Trophoblast cell (in vitro differentiated cells and primary cell): ENCODE data around the gene EPB41L2.

ENCODE experiments used
- DNase-seq, 2 donors: peaks; one replicate each; pipeline ENCODE4 v3.0.0-alpha.2; 2016
- H2AFZ ChIP-seq: 2 replicates; pipeline ENCODE4 v1.6.1; 2013; ENCODE audit warnings: low read length, moderate library complexity, mild to moderate bottlenecking; ENCODE audit not compliant: insufficient read depth, poor library complexity
- H2AK5ac ChIP-seq: 2 replicates; pipeline ENCODE4 v1.6.1; 2013; ENCODE audit warnings: mild to moderate bottlenecking, low read length
- H2BK120ac ChIP-seq: 2 replicates; pipeline ENCODE4 v1.6.1; 2013; ENCODE audit warnings: low read length, mild to moderate bottlenecking, moderate library complexity; ENCODE audit not compliant: insufficient read depth, poor library complexity
- H2BK12ac ChIP-seq: 2 replicates; pipeline ENCODE4 v1.6.1; 2013; ENCODE audit warnings: mild to moderate bottlenecking, low read length, moderate library complexity
- H2BK5ac ChIP-seq: 2 replicates; pipeline ENCODE4 v1.6.1; 2013; ENCODE audit warnings: low read length, low read depth, moderate library complexity, mild to moderate bottlenecking; ENCODE audit not compliant: poor library complexity
- H3K14ac ChIP-seq: 2 replicates; pipeline ENCODE4 v1.6.1; 2013; ENCODE audit warnings: mild to moderate bottlenecking, low read length
- H3K18ac ChIP-seq: 2 replicates; pipeline ENCODE4 v1.6.1; 2013; ENCODE audit warnings: mild to moderate bottlenecking, low read length
- H3K23ac ChIP-seq: 2 replicates; pipeline ENCODE4 v1.6.1; 2013; ENCODE audit warnings: low read length
- H3K27ac ChIP-seq: 2 replicates; pipeline ENCODE4 v1.5.1; 2013; ENCODE audit warnings: low read depth, mild to moderate bottlenecking, inconsistent platforms, low read length, moderate library complexity
- H3K27me3 ChIP-seq: 2 replicates; pipeline ENCODE4 v1.6.1; 2013; ENCODE audit warnings: inconsistent platforms, mild to moderate bottlenecking, low read length, moderate library complexity; ENCODE audit not compliant: insufficient read depth
- H3K36me3 ChIP-seq, 2 experiments: 1 replicate in 1 of 2; 2 replicates in 1 of 2; pipeline ENCODE4 v1.6.1; 2013; ENCODE audit warnings: low read length in 2 of 2, mild to moderate bottlenecking in 2 of 2, moderate library complexity in 1 of 2; ENCODE audit not compliant: insufficient read depth in 2 of 2, control insufficient read depth in 1 of 2
- H3K4ac ChIP-seq: 2 replicates; pipeline ENCODE4 v1.6.1; 2013; ENCODE audit warnings: low read depth, mild to moderate bottlenecking, low read length, moderate library complexity
- H3K4me1 ChIP-seq, 2 experiments: 1 replicate in 1 of 2; 2 replicates in 1 of 2; pipeline ENCODE4 v1.6.1; 2013; ENCODE audit warnings: low read length in 2 of 2, mild to moderate bottlenecking in 2 of 2, moderate library complexity in 1 of 2; ENCODE audit not compliant: insufficient read depth in 2 of 2, control insufficient read depth in 1 of 2
- H3K4me2 ChIP-seq: 2 replicates; pipeline ENCODE4 v1.6.1; 2013; ENCODE audit warnings: inconsistent platforms, mild to moderate bottlenecking, low read length, moderate library complexity
- H3K4me3 ChIP-seq: 2 replicates; pipeline ENCODE4 v1.5.1; 2013; ENCODE audit warnings: mild to moderate bottlenecking, low read depth, low read length, inconsistent platforms
- H3K79me1 ChIP-seq: one replicate; pipeline ENCODE4 v1.6.1; 2013; ENCODE audit warnings: low read length
- H3K79me2 ChIP-seq: 2 replicates; pipeline ENCODE4 v1.6.1; 2013; ENCODE audit warnings: low read length, mild to moderate bottlenecking; ENCODE audit not compliant: control insufficient read depth, insufficient read depth, poor library complexity
- H3K9ac ChIP-seq: 2 replicates; pipeline ENCODE4 v1.6.1; 2013; ENCODE audit warnings: mild to moderate bottlenecking, low read length
- H3K9me3 ChIP-seq: 2 replicates; pipeline ENCODE4 v1.6.1; 2013; ENCODE audit warnings: low read depth, mild to moderate bottlenecking, control low read depth, inconsistent platforms, low read length; ENCODE audit not compliant: insufficient read depth
- H4K12ac ChIP-seq: 2 replicates; pipeline ENCODE4 v1.6.1; 2013; ENCODE audit warnings: low read depth, mild to moderate bottlenecking, low read length, moderate library complexity
- H4K8ac ChIP-seq: 2 replicates; pipeline ENCODE4 v1.6.1; 2013; ENCODE audit warnings: low read depth, mild to moderate bottlenecking, low read length, moderate library complexity
- H4K91ac ChIP-seq: one replicate; pipeline ENCODE4 v1.6.1; 2013; ENCODE audit warnings: low read depth, mild to moderate bottlenecking, low read length, moderate library complexity
- WGBS: extraction: QIAGEN DNeasy Blood & Tissue Kit; methylation state at CpG from one replicate; pipeline ENCODE4 v1.1.7; 2013; ENCODE audit warnings: missing lambda C conversion rate; ENCODE audit not compliant: insufficient read length, insufficient coverage; ENCODE audit errors: extremely low coverage; 5-methylcytosine and 5-hydroxymethylcytosine counted together

The EPB41L2 gene

GRCh38 chr6:130839379-130839778, 223.7 kb downstream of the EPB41L2 start:
- Histone ChIP-seq H3K18ac (no peak overlapping the region), H4K8ac (no peak overlapping the region), H2BK5ac (no peak overlapping the region), H3K79me1 (no peaks in the 10 kb centered on the region), H3K4me3 (no peak overlapping the region), H2BK12ac (no peak overlapping the region), H2AFZ (no peak overlapping the region), H3K9me3 (no peaks in the 10 kb centered on the region), H2BK120ac (no peak overlapping the region), H3K4ac (no peak overlapping the region), H3K4me1 (no peaks in the 10 kb centered on the region), H3K4me2 (no peak overlapping the region), H4K91ac (no peak overlapping the region), H3K79me2 (no peaks in the 10 kb centered on the region), H2AK5ac (no peak overlapping the region), H3K27me3 (no peaks in the 10 kb centered on the region), H3K36me3 (no peaks in the 10 kb centered on the region), H3K14ac (no peak overlapping the region), H3K23ac (no peak overlapping the region), H3K27ac (no peak overlapping the region), H3K9ac (no peak overlapping the region), H4K12ac (no peak overlapping the region)
- WGBS, result no CpG with 5 or more reads among the region's 2 CpGs
- DNase-seq, result no peak

GRCh38 chr6:130838951-130839350, 224.1 kb downstream of the EPB41L2 start:
- DNase-seq, result no peak
- no peaks in the 10 kb centered on the region for H3K36me3 ChIP-seq
- H3K4me3 ChIP-seq, result no peak overlapping the region
- H3K9me3 ChIP-seq, result no peaks in the 10 kb centered on the region
- H3K9ac ChIP-seq, result no peak overlapping the region
- H3K4me1 ChIP-seq, result no peaks in the 10 kb centered on the region
- no peak overlapping the region for H3K4ac ChIP-seq
- no peak overlapping the region for H3K18ac ChIP-seq
- no peak overlapping the region for H2BK5ac ChIP-seq
- no peak overlapping the region for H4K8ac ChIP-seq
- H3K27ac ChIP-seq, result no peak overlapping the region
- no peak overlapping the region for H4K12ac ChIP-seq
- H2BK120ac ChIP-seq, result no peak overlapping the region
- H2BK12ac ChIP-seq, result no peak overlapping the region
- WGBS, result no CpG with 5 or more reads among the region's 5 CpGs
- no peak overlapping the region for H4K91ac ChIP-seq
- no peaks in the 10 kb centered on the region for H3K79me2 ChIP-seq
- peak overlapping the region; percentile 82 for H3K23ac ChIP-seq
- H3K79me1 ChIP-seq, result no peaks in the 10 kb centered on the region
- no peak overlapping the region for H3K14ac ChIP-seq
- no peak overlapping the region for H2AK5ac ChIP-seq
- H2AFZ ChIP-seq, result no peak overlapping the region
- no peak overlapping the region for H3K4me2 ChIP-seq
- H3K27me3 ChIP-seq, result no peaks in the 10 kb centered on the region

- no peak overlapping the region for H4K91ac ChIP-seq
- H2AFZ ChIP-seq, result no peak overlapping the region
- H3K9ac ChIP-seq, result no peak overlapping the region
- no peak overlapping the region for H3K27ac ChIP-seq
- no peak overlapping the region for H3K14ac ChIP-seq
- H2AK5ac ChIP-seq, result no peak overlapping the region
- H2BK5ac ChIP-seq, result no peak overlapping the region
- DNase-seq, result no peak
- no peak overlapping the region for H2BK12ac ChIP-seq
- H4K8ac ChIP-seq, result no peak overlapping the region
- no peaks in the 10 kb centered on the region for H3K79me1 ChIP-seq
- no peak overlapping the region for H3K4ac ChIP-seq
- no peak overlapping the region for H3K18ac ChIP-seq
- no peaks in the 10 kb centered on the region for H3K36me3 ChIP-seq
- H3K27me3 ChIP-seq, result no peaks in the 10 kb centered on the region
- H2BK120ac ChIP-seq, result no peak overlapping the region
- H4K12ac ChIP-seq, result no peak overlapping the region
- H3K4me1 ChIP-seq, result no peaks in the 10 kb centered on the region
- H3K4me2 ChIP-seq, result no peak overlapping the region
- WGBS, result no CpG with 5 or more reads among the region's 6 CpGs
- H3K23ac ChIP-seq, result no peak overlapping the region
- H3K9me3 ChIP-seq, result no peaks in the 10 kb centered on the region
- H3K79me2 ChIP-seq, result no peaks in the 10 kb centered on the region
- no peak overlapping the region for H3K4me3 ChIP-seq
These were observed 224.7 kb downstream of the EPB41L2 start for GRCh38 chr6:130838250-130838860.

- no peaks in the 10 kb centered on the region for H3K36me3 ChIP-seq
- no peak overlapping the region for H3K9ac ChIP-seq
- H3K4me3 ChIP-seq, result no peak overlapping the region
- no peaks in the 10 kb centered on the region for H3K79me1 ChIP-seq
- no peak for DNase-seq
- H3K4me1 ChIP-seq, result no peaks in the 10 kb centered on the region
- H2BK120ac ChIP-seq, result no peak overlapping the region
- H4K12ac ChIP-seq, result no peak overlapping the region
- H3K79me2 ChIP-seq, result no peaks in the 10 kb centered on the region
- no peak overlapping the region for H3K14ac ChIP-seq
- H3K23ac ChIP-seq, result no peak overlapping the region
- no peak overlapping the region for H3K4me2 ChIP-seq
- no peak overlapping the region for H3K4ac ChIP-seq
- no peak overlapping the region for H2AFZ ChIP-seq
- no peaks in the 10 kb centered on the region for H3K9me3 ChIP-seq
- no peak overlapping the region for H2AK5ac ChIP-seq
- no peak overlapping the region for H4K8ac ChIP-seq
- no peak overlapping the region for H3K18ac ChIP-seq
- no peaks in the 10 kb centered on the region for H3K27me3 ChIP-seq
- H2BK12ac ChIP-seq, result no peak overlapping the region
- no peak overlapping the region for H2BK5ac ChIP-seq
- H4K91ac ChIP-seq, result no peak overlapping the region
- no peak overlapping the region for H3K27ac ChIP-seq
These were observed 226.0 kb downstream of the EPB41L2 start for GRCh38 chr6:130837067-130837466.
